Mesendoderm (in vitro differentiated cells): ENCODE results near the gene KLC1.
A peak's percentile ranks its signal among the peaks of the same experiment; 100 is the strongest.

Experiments
- DNase-seq: peaks from one replicate; pipeline ENCODE4 v3.0.0; 2013
- H2AK5ac ChIP-seq: 2 replicates; pipeline ENCODE4 v1.6.1; 2013; ENCODE audit warnings: low read length, inconsistent platforms
- H2BK120ac ChIP-seq: 2 replicates; pipeline ENCODE4 v1.6.1; 2013; ENCODE audit warnings: low read depth, mild to moderate bottlenecking, low read length, moderate library complexity, mixed read lengths
- H2BK15ac ChIP-seq: replicated peaks from 2 replicates; pipeline ENCODE4 v1.6.1; 2013; ENCODE audit warnings: low read depth, mild to moderate bottlenecking, moderate library complexity
- H2BK5ac ChIP-seq: 2 replicates; pipeline ENCODE4 v1.6.1; 2013; ENCODE audit warnings: low read length, inconsistent platforms
- H3K18ac ChIP-seq: 2 replicates; pipeline ENCODE4 v1.6.1; 2013; ENCODE audit warnings: mild to moderate bottlenecking, low read length, mixed read lengths
- H3K23ac ChIP-seq: one replicate; pipeline ENCODE4 v1.6.1; 2013; ENCODE audit warnings: low read length
- H3K27ac ChIP-seq: 2 replicates; pipeline ENCODE4 v1.5.1; 2013; ENCODE audit warnings: low read depth, mild to moderate bottlenecking, inconsistent platforms, low read length, moderate library complexity
- H3K27me3 ChIP-seq: 2 replicates; pipeline ENCODE4 v1.6.1; 2013; ENCODE audit warnings: low read length, control low read depth, mild to moderate bottlenecking, inconsistent platforms; ENCODE audit not compliant: insufficient read depth, poor library complexity
- H3K36me3 ChIP-seq: 2 replicates; pipeline ENCODE4 v1.6.1; 2013; ENCODE audit warnings: low read length, inconsistent platforms; ENCODE audit not compliant: control insufficient read depth, insufficient read depth
- H3K4ac ChIP-seq: one replicate; pipeline ENCODE4 v1.6.1; 2013; ENCODE audit warnings: low read depth, mild to moderate bottlenecking, low read length, moderate library complexity
- H3K4me1 ChIP-seq: 2 replicates; pipeline ENCODE4 v1.6.1; 2013; ENCODE audit warnings: low read depth, low read length, inconsistent platforms; ENCODE audit not compliant: control insufficient read depth
- H3K4me2 ChIP-seq: 2 replicates; pipeline ENCODE4 v1.6.1; 2013; ENCODE audit warnings: low read length
- H3K4me3 ChIP-seq: 2 replicates; pipeline ENCODE4 v1.5.1; 2013; ENCODE audit warnings: mild to moderate bottlenecking, low read length
- H3K56ac ChIP-seq: one replicate; pipeline ENCODE4 v1.6.1; 2013; ENCODE audit warnings: low read length
- H3K79me1 ChIP-seq: 2 replicates; pipeline ENCODE4 v1.6.1; 2013; ENCODE audit warnings: low read length, inconsistent platforms
- H3K79me2 ChIP-seq: 2 replicates; pipeline ENCODE4 v1.6.1; 2013; ENCODE audit warnings: mild to moderate bottlenecking, low read length; ENCODE audit not compliant: control insufficient read depth, insufficient read depth
- H3K9ac ChIP-seq: 2 replicates; pipeline ENCODE4 v1.6.1; 2013; ENCODE audit warnings: low read length, inconsistent platforms
- H4K5ac ChIP-seq: one replicate; pipeline ENCODE4 v1.6.1; 2013; ENCODE audit warnings: low read length
- H4K8ac ChIP-seq: one replicate; pipeline ENCODE4 v1.6.1; 2013; ENCODE audit warnings: low read depth, mild to moderate bottlenecking, control low read depth, low read length, moderate library complexity
- WGBS: extraction: QIAGEN DNeasy Blood & Tissue Kit; methylation state at CpG from one replicate; pipeline ENCODE4 v1.1.7; 2013; ENCODE audit warnings: low lambda C conversion rate, missing lambda C conversion rate; ENCODE audit not compliant: insufficient coverage; ENCODE audit errors: extremely low coverage; 5-methylcytosine and 5-hydroxymethylcytosine counted together

Gene KLC1

GRCh38 chr14:103709814-103710213, 80.8 kb downstream of the KLC1 start:
- Histone ChIP-seq H3K79me1 (peaks cover 8% of the 10 kb centered on the region), H4K5ac (no peak overlapping the region), H3K4me3 (no peak overlapping the region), H3K79me2 (peaks cover 6% of the 10 kb centered on the region), H3K56ac (no peak overlapping the region), H3K23ac (no peak overlapping the region), H3K27ac (no peak overlapping the region), H3K4me2 (no peak overlapping the region), H2BK120ac (no peak overlapping the region), H4K8ac (no peak overlapping the region), H3K27me3 (no peaks in the 10 kb centered on the region), H3K18ac (no peak overlapping the region), H2AK5ac (no peak overlapping the region), H3K36me3 (peaks cover 5% of the 10 kb centered on the region), H3K9ac (no peak overlapping the region), H2BK15ac (no peak overlapping the region), H2BK5ac (no peak overlapping the region), H3K4ac (no peak overlapping the region), H3K4me1 (peaks cover 3% of the 10 kb centered on the region)
- WGBS, result no CpG with 5 or more reads among the region's 15 CpGs
- DNase-seq, result no peak

GRCh38 chr14:103710771-103711377, 81.9 kb downstream of the KLC1 start:
- no CpG with 5 or more reads among the region's 9 CpGs for WGBS
- Histone ChIP-seq H3K4me3 (no peak overlapping the region), H3K79me1 (peaks cover 8% of the 10 kb centered on the region), H4K5ac (no peak overlapping the region), H3K36me3 (peaks cover 5% of the 10 kb centered on the region), H3K56ac (no peak overlapping the region), H3K18ac (no peak overlapping the region), H4K8ac (no peak overlapping the region), H2BK5ac (no peak overlapping the region), H3K23ac (no peak overlapping the region), H3K4ac (no peak overlapping the region), H3K4me1 (peaks cover 3% of the 10 kb centered on the region), H2AK5ac (no peak overlapping the region), H2BK15ac (no peak overlapping the region), H3K4me2 (no peak overlapping the region), H2BK120ac (no peak overlapping the region), H3K9ac (no peak overlapping the region), H3K27ac (no peak overlapping the region), H3K79me2 (peaks cover 6% of the 10 kb centered on the region), H3K27me3 (no peaks in the 10 kb centered on the region)
- peak; percentile 58 for DNase-seq

- no peak overlapping the region for H3K4ac ChIP-seq
- peaks cover 3% of the 10 kb centered on the region for H3K4me1 ChIP-seq
- H3K79me2 ChIP-seq, result peaks cover 13% of the 10 kb centered on the region
- no peak overlapping the region for H3K23ac ChIP-seq
- H3K4me2 ChIP-seq, result no peak overlapping the region
- H4K8ac ChIP-seq, result no peak overlapping the region
- no peak overlapping the region for H2AK5ac ChIP-seq
- H3K18ac ChIP-seq, result no peak overlapping the region
- no peak overlapping the region for H3K27ac ChIP-seq
- H2BK5ac ChIP-seq, result no peak overlapping the region
- H3K27me3 ChIP-seq, result no peaks in the 10 kb centered on the region
- H2BK120ac ChIP-seq, result no peak overlapping the region
- H4K5ac ChIP-seq, result no peak overlapping the region
- peaks cover 10% of the 10 kb centered on the region for H3K79me1 ChIP-seq
- H2BK15ac ChIP-seq, result no peak overlapping the region
- H3K56ac ChIP-seq, result peak overlapping the region; percentile 25
- no CpG with 5 or more reads among the region's 27 CpGs for WGBS
- peaks cover 5% of the 10 kb centered on the region for H3K36me3 ChIP-seq
- DNase-seq, result no peak
- no peak overlapping the region for H3K4me3 ChIP-seq
- H3K9ac ChIP-seq, result no peak overlapping the region
Measured at GRCh38 chr14:103711516-103712431, 82.8 kb downstream of the KLC1 start.

GRCh38 chr14:103712633-103713247, 83.7 kb downstream of the KLC1 start:
- no peak overlapping the region for H3K23ac ChIP-seq
- H3K18ac ChIP-seq, result no peak overlapping the region
- no CpG with 5 or more reads among the region's 24 CpGs for WGBS
- H2BK15ac ChIP-seq, result no peak overlapping the region
- H3K4me3 ChIP-seq, result no peak overlapping the region
- no peak overlapping the region for H3K4me2 ChIP-seq
- H3K27ac ChIP-seq, result no peak overlapping the region
- H3K56ac ChIP-seq, result peak overlapping the region; percentile 6
- no peak overlapping the region for H4K8ac ChIP-seq
- H3K79me1 ChIP-seq, result peaks cover 15% of the 10 kb centered on the region
- H2BK120ac ChIP-seq, result no peak overlapping the region
- H3K4ac ChIP-seq, result no peak overlapping the region
- DNase-seq, result no peak
- no peak overlapping the region for H3K9ac ChIP-seq
- H2BK5ac ChIP-seq, result no peak overlapping the region
- no peaks in the 10 kb centered on the region for H3K27me3 ChIP-seq
- no peak overlapping the region for H2AK5ac ChIP-seq
- H3K79me2 ChIP-seq, result peaks cover 17% of the 10 kb centered on the region
- peaks cover 3% of the 10 kb centered on the region for H3K4me1 ChIP-seq
- H4K5ac ChIP-seq, result no peak overlapping the region
- peaks cover 5% of the 10 kb centered on the region for H3K36me3 ChIP-seq

- H3K18ac ChIP-seq, result no peak overlapping the region
- no peaks in the 10 kb centered on the region for H3K27me3 ChIP-seq
- H3K79me1 ChIP-seq, result peaks cover 21% of the 10 kb centered on the region
- H3K27ac ChIP-seq, result no peak overlapping the region
- no peaks in the 10 kb centered on the region for H3K36me3 ChIP-seq
- peaks cover 3% of the 10 kb centered on the region for H3K4me1 ChIP-seq
- H3K4ac ChIP-seq, result no peak overlapping the region
- H3K4me3 ChIP-seq, result no peak overlapping the region
- H2BK120ac ChIP-seq, result no peak overlapping the region
- no peak overlapping the region for H4K8ac ChIP-seq
- no peak overlapping the region for H4K5ac ChIP-seq
- peak overlapping the region; percentile 45 for H3K56ac ChIP-seq
- no peak overlapping the region for H2BK15ac ChIP-seq
- no peak overlapping the region for H2AK5ac ChIP-seq
- no CpG with 5 or more reads among the region's 18 CpGs for WGBS
- peak overlapping the region; percentile 86 for H3K9ac ChIP-seq
- H3K79me2 ChIP-seq, result peaks cover 24% of the 10 kb centered on the region
- peak; percentile 38 for DNase-seq
- H3K23ac ChIP-seq, result no peak overlapping the region
- H3K4me2 ChIP-seq, result no peak overlapping the region
- H2BK5ac ChIP-seq, result no peak overlapping the region
Measured at GRCh38 chr14:103713304-103714062, 84.5 kb downstream of the KLC1 start.
